Measurements from ENCODE around the gene ATP5PD. TPM values are rescaled to one million over a fixed set of nuclear protein-coding genes. Genes with fewer than 3 reads are reported as not detected.
"Not testable (repeated sequence)": the region's sequence is repeated elsewhere in the genome, so short reads cannot be mapped to it uniquely, and the experiment has no call there.

The ATP5PD gene
- total RNA-seq, 1 experiment from 2014 or later, result 337 TPM

DNA sequence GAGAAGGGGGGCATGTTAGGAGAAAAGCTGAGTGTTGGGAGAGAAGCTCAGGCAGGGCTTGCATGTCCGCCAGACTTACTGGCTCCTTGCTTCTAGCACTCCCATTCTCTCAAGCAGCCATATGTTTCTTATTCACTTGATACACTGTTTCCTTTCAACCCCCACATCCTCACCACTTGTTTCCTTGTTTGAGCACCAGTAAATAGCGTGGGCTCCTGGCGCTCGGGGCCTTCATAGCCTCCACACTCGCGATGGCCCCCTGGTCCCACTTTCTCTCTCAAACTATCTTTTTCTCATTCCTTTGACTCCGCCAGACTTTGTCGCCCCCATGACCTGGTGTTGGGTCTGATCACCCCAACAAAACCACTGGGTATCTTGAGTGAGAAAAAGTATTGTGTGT is 16.6 kb downstream of the ATP5PD start:
- no peaks in the 10 kb centered on the region for H3K27me3 ChIP-seq
- DNase-seq, result no peak
- no peak overlapping the region for H3K4me3 ChIP-seq
- H3K27ac ChIP-seq, result no peak overlapping the region
- H3K9me3 ChIP-seq (replicated peaks), result peaks cover 4% of the 10 kb centered on the region
- no peaks in the 10 kb centered on the region for H3K36me3 ChIP-seq
- 0 out of 2 replicates have a peak, but pooled peaks cover 3% of the 10 kb centered on the region for H3K4me1 ChIP-seq

- not testable (repeated sequence) for H3K4me1 ChIP-seq; H3K9me3 ChIP-seq (replicated peaks); H3K27ac ChIP-seq; H3K27me3 ChIP-seq; DNase-seq; H3K4me3 ChIP-seq; H3K36me3 ChIP-seq
Measured at GRCh38 chr17:75026650-75027049, 20.1 kb downstream of the ATP5PD start.

DNA sequence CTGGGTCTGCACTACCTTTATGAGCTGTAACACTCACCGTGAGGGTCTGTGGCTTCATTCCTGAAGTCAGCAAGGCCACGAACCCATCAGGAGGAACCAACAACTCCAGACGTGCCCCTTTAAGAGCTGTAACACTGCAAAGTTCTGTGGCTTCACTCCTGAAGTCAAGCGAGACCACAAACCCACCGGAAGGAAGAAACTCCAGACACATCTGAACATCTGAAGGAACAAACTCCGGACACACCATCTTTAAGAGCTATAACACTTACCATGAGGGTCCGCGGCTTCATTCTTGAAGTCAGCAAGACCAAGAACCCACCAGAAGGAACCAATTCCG is 21.4 kb downstream of the ATP5PD start:
- not testable (repeated sequence) for H3K27ac ChIP-seq; H3K9me3 ChIP-seq (replicated peaks); H3K4me1 ChIP-seq; H3K27me3 ChIP-seq; H3K4me3 ChIP-seq; DNase-seq
- peaks cover 19% of the 10 kb centered on the region for H3K36me3 ChIP-seq

- no peak for DNase-seq
- Histone ChIP-seq H3K4me3 (no peak overlapping the region), H3K36me3 (peaks cover 21% of the 10 kb centered on the region), H3K27me3 (no peaks in the 10 kb centered on the region), H3K4me1 (no peaks in the 10 kb centered on the region), H3K9me3 (replicated peaks) (peaks cover 4% of the 10 kb centered on the region), H3K27ac (no peak overlapping the region)
Measured at GRCh38 chr17:75024686-75025397, 21.9 kb downstream of the ATP5PD start.

GRCh38 chr17:75020331-75021110 is 26.2 kb downstream of the ATP5PD start:
- Histone ChIP-seq H3K9me3 (replicated peaks) (no peaks in the 10 kb centered on the region), H3K27ac (no peak overlapping the region), H3K4me3 (no peak overlapping the region), H3K27me3 (no peaks in the 10 kb centered on the region), H3K36me3 (peaks cover 25% of the 10 kb centered on the region), H3K4me1 (no peaks in the 10 kb centered on the region)
- DNase-seq, result no peak

GRCh38 chr17:75019710-75020109 is 27.1 kb downstream of the ATP5PD start:
- H3K27ac ChIP-seq, result no peak overlapping the region
- no peaks in the 10 kb centered on the region for H3K9me3 ChIP-seq (replicated peaks)
- no peaks in the 10 kb centered on the region for H3K27me3 ChIP-seq
- H3K4me1 ChIP-seq, result no peaks in the 10 kb centered on the region
- no peak overlapping the region for H3K4me3 ChIP-seq
- DNase-seq, result no peak
- peaks cover 25% of the 10 kb centered on the region for H3K36me3 ChIP-seq

DNA sequence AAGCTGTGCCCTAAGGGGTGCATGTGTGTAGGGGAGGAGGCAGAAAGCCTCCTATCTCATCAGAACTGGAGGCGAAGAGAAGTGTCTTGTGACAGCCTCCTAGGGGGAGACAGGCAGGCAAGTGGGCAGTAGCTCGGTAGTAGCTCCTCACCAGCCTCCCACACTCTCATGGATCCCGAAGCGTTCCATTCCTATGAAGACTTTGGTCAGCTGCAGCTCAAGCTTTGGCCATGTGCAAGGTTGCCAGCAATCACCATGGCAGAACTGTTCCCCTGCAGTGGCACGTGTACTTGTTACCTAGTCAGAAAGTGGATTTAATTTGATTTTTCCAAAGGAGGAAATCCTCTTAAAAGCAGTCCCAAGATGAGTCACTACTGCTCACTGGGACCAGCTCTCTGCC is 27.6 kb downstream of the ATP5PD start:
- Histone ChIP-seq H3K4me3 (no peak overlapping the region), H3K4me1 (no peaks in the 10 kb centered on the region), H3K27ac (no peak overlapping the region), H3K27me3 (no peaks in the 10 kb centered on the region), H3K9me3 (replicated peaks) (no peaks in the 10 kb centered on the region), H3K36me3 (peaks cover 25% of the 10 kb centered on the region)
- DNase-seq, result no peak

DNA sequence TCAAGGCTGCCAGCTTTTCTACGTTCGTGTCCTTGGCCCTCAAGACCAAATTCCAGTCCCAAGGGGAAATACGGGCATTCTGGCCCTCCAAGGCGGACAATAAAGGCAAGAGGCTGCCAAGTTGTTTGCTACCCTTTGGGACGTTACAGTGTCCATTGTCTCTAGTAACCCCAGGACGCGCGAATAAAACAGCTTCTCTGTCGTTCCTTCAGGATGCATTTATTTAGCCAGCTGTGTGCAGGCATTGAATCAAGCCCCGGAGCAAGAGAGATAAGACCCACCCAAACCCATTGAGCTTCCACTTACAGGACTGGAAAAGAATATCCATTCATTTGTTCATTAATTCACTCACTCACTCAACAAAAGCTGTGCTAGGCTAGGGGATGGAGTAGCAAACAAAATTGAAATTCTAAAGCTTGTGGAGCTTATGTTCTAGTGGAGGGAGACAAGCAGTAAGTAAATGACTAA is 33.6 kb downstream of the ATP5PD start:
- Histone ChIP-seq H3K4me1 (peaks cover 15% of the 10 kb centered on the region), H3K27me3 (no peaks in the 10 kb centered on the region), H3K4me3 (peak overlapping the region; percentile 75), H3K9me3 (replicated peaks) (no peaks in the 10 kb centered on the region), H3K27ac (peak overlapping the region; percentile 66), H3K36me3 (no peaks in the 10 kb centered on the region; the same call in 1 of the 2 replicates)
- no peak for DNase-seq

DNA sequence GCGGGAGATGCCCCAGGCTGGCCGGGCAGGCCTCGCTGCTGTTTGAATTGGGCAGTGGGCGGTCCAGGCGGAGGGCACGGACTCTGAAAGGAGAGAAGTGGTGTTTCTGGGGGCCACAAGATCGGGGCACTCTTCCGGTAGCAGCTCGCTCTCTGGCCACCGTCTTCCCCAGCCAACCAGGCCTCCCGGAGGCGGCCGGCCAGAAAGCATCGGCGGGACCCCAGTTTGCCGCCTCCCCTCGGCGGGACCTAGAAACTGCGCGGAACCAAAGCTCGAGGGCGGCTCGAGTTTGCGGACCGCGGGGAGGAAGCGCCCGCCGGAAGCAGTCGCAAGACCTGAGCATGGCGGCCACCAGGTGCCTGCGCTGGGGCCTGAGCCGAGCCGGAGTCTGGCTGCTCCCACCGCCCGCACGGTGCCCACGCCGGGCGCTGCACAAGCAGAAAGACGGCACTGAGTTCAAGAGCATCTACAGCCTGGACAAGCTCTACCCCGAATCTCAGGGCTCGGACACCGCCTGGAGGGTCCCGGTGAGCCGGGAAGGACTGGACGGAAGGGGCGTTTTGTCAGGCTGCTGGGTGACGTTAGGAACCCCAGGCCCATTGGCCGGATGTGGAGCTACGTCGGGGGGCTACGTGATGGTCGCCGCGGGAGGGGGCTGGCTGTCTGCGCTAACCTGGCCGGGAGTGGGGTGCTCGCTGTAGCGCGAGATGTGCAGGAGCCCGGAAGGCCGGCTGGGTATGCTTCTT is 34.2 kb downstream of the ATP5PD start, which contains the start of gene MRPL58:
MRPL58 (plus strand) TSS at position 325 of the 746 bp plus-strand sequence; CDS start at position 342, 17 bp downstream.
- H3K4me3 ChIP-seq, result peak within 1 kb of the TSS; percentile 75
- H3K27me3 ChIP-seq, result no peaks in the 10 kb centered on the region
- DNase-seq, result peak; percentile 96 to 97
- peak within 1 kb of the TSS; percentile 66 for H3K27ac ChIP-seq
- no peaks in the 10 kb centered on the region; the same call in 1 of the 2 replicates for H3K36me3 ChIP-seq
- no peaks in the 10 kb centered on the region for H3K9me3 ChIP-seq (replicated peaks)
- peaks cover 15% of the 10 kb centered on the region for H3K4me1 ChIP-seq

DNA sequence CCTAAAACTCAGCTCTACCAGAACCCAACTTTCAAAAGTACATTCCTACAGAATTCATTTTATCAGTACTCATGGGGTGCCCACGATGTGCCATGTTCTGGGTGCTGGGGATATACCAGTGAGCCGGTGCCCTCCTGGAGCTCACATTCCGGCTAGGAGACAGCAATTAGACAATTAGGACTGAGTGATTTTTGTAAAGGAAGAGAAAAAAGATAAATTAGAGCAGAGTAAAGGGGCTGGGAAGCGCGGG is 34.7 kb downstream of the ATP5PD start:
- peak overlapping the region; percentile 75 for H3K4me3 ChIP-seq
- H3K36me3 ChIP-seq, result no peaks in the 10 kb centered on the region; the same call in 1 of the 2 replicates
- no peak for DNase-seq
- peak overlapping the region; percentile 66 for H3K27ac ChIP-seq
- H3K27me3 ChIP-seq, result no peaks in the 10 kb centered on the region
- H3K4me1 ChIP-seq, result peaks cover 15% of the 10 kb centered on the region
- no peaks in the 10 kb centered on the region for H3K9me3 ChIP-seq (replicated peaks)

GRCh38 chr17:75011401-75012095 is 35.2 kb downstream of the ATP5PD start:
- Histone ChIP-seq H3K36me3 (no peaks in the 10 kb centered on the region; the same call in 1 of the 2 replicates), H3K27ac (peak overlapping the region; percentile 66), H3K4me1 (peaks cover 15% of the 10 kb centered on the region), H3K27me3 (no peaks in the 10 kb centered on the region), H3K9me3 (replicated peaks) (no peaks in the 10 kb centered on the region), H3K4me3 (peak overlapping the region; percentile 75)
- DNase-seq, result peak; percentile 58 to 71

GRCh38 chr17:75010683-75011400 is 35.9 kb downstream of the ATP5PD start:
- Histone ChIP-seq H3K27ac (no peak overlapping the region), H3K36me3 (no peaks in the 10 kb centered on the region), H3K9me3 (replicated peaks) (no peaks in the 10 kb centered on the region), H3K4me3 (no peak overlapping the region), H3K27me3 (no peaks in the 10 kb centered on the region), H3K4me1 (peaks cover 15% of the 10 kb centered on the region)
- DNase-seq, result peak; percentile 37 to 60

- H3K4me3 ChIP-seq, result no peak overlapping the region
- no peaks in the 10 kb centered on the region for H3K9me3 ChIP-seq (replicated peaks)
- no peak overlapping the region for H3K27ac ChIP-seq
- DNase-seq, result no peak
- peaks cover 20% of the 10 kb centered on the region for H3K4me1 ChIP-seq
- no peaks in the 10 kb centered on the region for H3K36me3 ChIP-seq
- H3K27me3 ChIP-seq, result no peaks in the 10 kb centered on the region
Measured at GRCh38 chr17:75009139-75009724, 37.5 kb downstream of the ATP5PD start.

GRCh38 chr17:75008373-75008772 is 38.4 kb downstream of the ATP5PD start:
- no peak for DNase-seq
- Histone ChIP-seq H3K27me3 (no peaks in the 10 kb centered on the region), H3K4me1 (peaks cover 24% of the 10 kb centered on the region), H3K27ac (no peak overlapping the region), H3K9me3 (replicated peaks) (no peaks in the 10 kb centered on the region), H3K4me3 (no peak overlapping the region), H3K36me3 (no peaks in the 10 kb centered on the region)

Data from SJCRH30 (cell line).